BJ (cell line): Measurements from ENCODE around the gene ARHGEF1. TPM values are rescaled to one million over a fixed set of nuclear protein-coding genes. Genes with fewer than 3 reads are reported as not detected.

Source experiments
- CTCF ChIA-PET: fragments of 350-600 bp; formaldehyde crosslinking; extraction: SDS; loops from one replicate; lab custom pipeline; 2021; ENCODE audit warnings: antibody characterized with exemption, inconsistent platforms; lab: Yijun Ruan, JAX
- POLR2A ChIA-PET: fragments of 300-600 bp; sonication (Branson Sonifier 250); formaldehyde crosslinking; extraction: SDS; loops from one replicate; lab custom pipeline; 2021; ENCODE audit warnings: antibody characterized with exemption; lab: Charles Lee
- DNase-seq: peaks from one replicate; pipeline ENCODE4 v3.0.0-alpha.2; 2011; ENCODE audit warnings: low read depth
- H3K27me3 ChIP-seq: 2 replicates; pipeline ENCODE4 v1.6.0; 2011; ENCODE audit warnings: low read length; ENCODE audit not compliant: control insufficient read depth, insufficient read depth
- H3K36me3 ChIP-seq: 2 replicates; pipeline ENCODE4 v1.5.1; 2011; ENCODE audit warnings: low read length; ENCODE audit not compliant: control insufficient read depth, insufficient read depth
- H3K4me3 ChIP-seq: 2 replicates; pipeline ENCODE4 v1.5.1; 2011; ENCODE audit warnings: low read depth, mild to moderate bottlenecking, control low read depth, low read length
- CTCF ChIP-seq: IDR thresholded peaks from 2 replicates; pipeline ENCODE4 v1.5.1; 2011; ENCODE audit warnings: low read depth, mild to moderate bottlenecking, control low read depth, inconsistent platforms, low read length, moderate library complexity; ENCODE audit not compliant: insufficient read depth
- polyA plus RNA-seq: library from polyadenylated mRNA; depleted of rRNA; stranded (reverse); fragments of >200 nt; gene quantifications from 2 replicates; pipeline ENCODE4 v1.2.3, GENCODE V29; 2011

The ARHGEF1 gene
- polyA plus RNA-seq, 1 experiment: 41.0 TPM

- Histone ChIP-seq H3K36me3 (peaks cover 8% of the 10 kb centered on the region), H3K27me3 (no peaks in the 10 kb centered on the region), H3K4me3 (peak overlapping the region; percentile 99)
- peak; percentile 32; the same call in 1 of the 2 replicates for TF ChIP-seq CTCF
- DNase-seq: peak; percentile 73
- POLR2A ChIA-PET: no interaction called here
- CTCF ChIA-PET: interaction anchor here (0.7 to 2.3 kb wide), 6 partner anchors 10 to 74 kb away, joined by 3 to 7 read pairs (median 3); no protein-coding TSS in a partner anchor
Measured at GRCh38 chr19:41883821-41884733, 1.1 kb downstream of the ARHGEF1 start.

- CTCF ChIA-PET: interaction anchor here (1.1 to 1.6 kb wide), 3 partner anchors 12 to 64 kb away, joined by 3 to 4 read pairs (median 4); no protein-coding TSS in a partner anchor
- peaks cover 19% of the 10 kb centered on the region for H3K36me3 ChIP-seq
- no peak for DNase-seq
- H3K4me3 ChIP-seq: no peak overlapping the region
- H3K27me3 ChIP-seq: no peaks in the 10 kb centered on the region
- no peak for TF ChIP-seq CTCF
- POLR2A ChIA-PET: no interaction called here
Measured at GRCh38 chr19:41886761-41887710, 4.1 kb downstream of the ARHGEF1 start.

GRCh38 chr19:41887711-41888382 lies 4.9 kb downstream of the ARHGEF1 start:
- Histone ChIP-seq H3K27me3 (no peaks in the 10 kb centered on the region), H3K4me3 (no peak overlapping the region), H3K36me3 (peaks cover 24% of the 10 kb centered on the region)
- POLR2A ChIA-PET: no interaction called here
- DNase-seq: peak; percentile 15
- TF ChIP-seq CTCF: no peak
- CTCF ChIA-PET: interaction anchor here (1.3 to 1.4 kb wide), 2 partner anchors 15 to 63 kb away, joined by 3 to 4 read pairs; no protein-coding TSS in a partner anchor

- DNase-seq: no peak
- TF ChIP-seq CTCF: no peak
- Histone ChIP-seq H3K36me3 (peaks cover 24% of the 10 kb centered on the region), H3K27me3 (no peaks in the 10 kb centered on the region), H3K4me3 (no peak overlapping the region)
- POLR2A ChIA-PET: no interaction called here
- CTCF ChIA-PET: interaction anchor here (1.3 kb wide), 1 partner anchor 16 kb away, joined by 3 read pairs; no protein-coding TSS in a partner anchor
Measured at GRCh38 chr19:41888926-41889325, 5.9 kb downstream of the ARHGEF1 start.
